Measurements from ENCODE around the gene ELAVL1. TPM values are rescaled to one million over a fixed set of nuclear protein-coding genes. Genes with fewer than 3 reads are reported as not detected.

Gene ELAVL1
- total and polyA plus RNA-seq, 9 of the 15 experiments (the other 6 are each of a cell fraction or from before 2014, with no cell fraction given) = 4.3 to 172 (median 69.2) TPM

DNA sequence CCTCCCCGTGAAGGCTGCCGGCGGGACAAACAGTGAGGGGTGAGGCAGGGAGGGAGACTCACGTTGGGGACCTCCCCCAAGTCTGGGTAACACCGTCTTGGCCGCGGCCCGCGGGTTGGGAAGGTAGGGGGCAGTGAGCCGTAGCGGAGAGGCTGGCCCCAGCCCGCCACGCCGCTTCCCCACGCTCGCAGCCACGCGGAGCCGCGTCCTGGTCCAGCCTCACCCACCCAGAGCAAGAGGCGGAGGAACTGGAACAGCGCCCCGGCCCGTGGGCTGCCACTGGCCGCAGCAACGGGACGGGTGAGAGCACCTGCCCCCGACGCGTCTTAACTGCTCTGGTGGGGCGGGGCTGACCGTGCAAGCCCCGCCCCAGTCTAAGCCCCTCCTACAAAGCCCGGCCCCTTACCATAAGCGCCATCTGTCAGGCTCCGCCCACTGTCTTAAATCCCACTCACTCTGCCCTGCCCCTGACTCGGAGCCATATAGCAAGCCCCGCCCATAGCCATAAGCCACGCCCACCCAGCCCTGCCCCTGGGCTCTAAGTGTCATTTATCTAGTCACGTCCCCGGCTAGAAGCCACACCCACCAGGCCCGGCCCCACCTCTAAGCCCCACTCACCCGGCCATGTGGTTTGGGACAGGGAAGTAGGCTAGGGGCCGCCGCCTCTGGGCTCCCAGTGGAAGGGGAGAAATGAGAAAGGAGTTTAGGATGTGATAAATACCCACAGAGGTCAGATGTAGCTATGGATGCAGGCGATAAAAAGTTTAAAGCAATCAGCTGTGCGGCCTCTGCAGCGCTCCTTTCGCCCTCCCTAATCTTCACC is 45.0 kb upstream of the ELAVL1 start (continued):
- TF ChIP-seq NCOA4 (IDR thresholded peaks at IDR 0.05; ENCODE audit: partially characterized antibody) = no peak
- no peak for TF ChIP-seq ZNF212 (CRISPR knock-in tag; IDR thresholded peaks at IDR 0.05)
- TF ChIP-seq, protein P1, sequence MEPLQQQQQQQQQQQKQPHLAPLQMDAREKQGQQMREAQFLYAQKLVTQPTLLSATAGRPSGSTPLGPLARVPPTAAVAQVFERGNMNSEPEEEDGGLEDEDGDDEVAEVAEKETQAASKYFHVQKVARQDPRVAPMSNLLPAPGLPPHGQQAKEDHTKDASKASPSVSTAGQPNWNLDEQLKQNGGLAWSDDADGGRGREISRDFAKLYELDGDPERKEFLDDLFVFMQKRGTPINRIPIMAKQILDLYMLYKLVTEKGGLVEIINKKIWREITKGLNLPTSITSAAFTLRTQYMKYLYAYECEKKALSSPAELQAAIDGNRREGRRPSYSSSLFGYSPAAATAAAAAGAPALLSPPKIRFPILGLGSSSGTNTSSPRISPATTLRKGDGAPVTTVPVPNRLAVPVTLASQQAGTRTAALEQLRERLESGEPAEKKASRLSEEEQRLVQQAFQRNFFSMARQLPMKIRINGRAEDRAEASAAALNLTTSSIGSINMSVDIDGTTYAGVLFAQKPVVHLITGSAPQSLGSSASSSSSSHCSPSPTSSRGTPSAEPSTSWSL (CRISPR knock-in tag; IDR thresholded peaks at IDR 0.05; ENCODE audit: borderline replicate concordance) = no peak
- no peak for TF ChIP-seq U2AF2 (optimal IDR thresholded peaks at IDR 0.05; ENCODE audit: low read depth, low read length)
- TF ChIP-seq PYGO2 (tag; IDR thresholded peaks at IDR 0.05) = no peak
- TF ChIP-seq PKNOX1 (IDR thresholded peaks at IDR 0.05) = peak; percentile 98
- no peak for TF ChIP-seq STAT6 (CRISPR knock-in tag; IDR thresholded peaks at IDR 0.05)
- TF ChIP-seq TCFL5 (CRISPR knock-in tag; conservative IDR thresholded peaks at IDR 0.05) = no peak
- no peak for TF ChIP-seq ZNF77 (CRISPR knock-in tag; IDR thresholded peaks at IDR 0.05)
- no peak for TF ChIP-seq JUN (IDR thresholded peaks at IDR 0.05; ENCODE audit: borderline replicate concordance, low read depth, low read length)
- no peak for TF ChIP-seq JUN (CRISPR knock-in tag; IDR thresholded peaks at IDR 0.05; ENCODE audit: borderline replicate concordance)
- TF ChIP-seq ZNF445 (CRISPR knock-in tag; IDR thresholded peaks at IDR 0.05; ENCODE audit: low read depth) = no peak
- no peak for TF ChIP-seq NFYB (IDR thresholded peaks at IDR 0.05; ENCODE audit: extremely low read depth, insufficient read length)
- TF ChIP-seq HIVEP1 (CRISPR knock-in tag; IDR thresholded peaks at IDR 0.05) = no peak
- no peak for TF ChIP-seq ZNF143 (CRISPR knock-in tag; IDR thresholded peaks at IDR 0.05)
- TF ChIP-seq PHF21A (IDR thresholded peaks at IDR 0.05; ENCODE audit: borderline replicate concordance, low read depth) = no peak
- TF ChIP-seq, protein P2, sequence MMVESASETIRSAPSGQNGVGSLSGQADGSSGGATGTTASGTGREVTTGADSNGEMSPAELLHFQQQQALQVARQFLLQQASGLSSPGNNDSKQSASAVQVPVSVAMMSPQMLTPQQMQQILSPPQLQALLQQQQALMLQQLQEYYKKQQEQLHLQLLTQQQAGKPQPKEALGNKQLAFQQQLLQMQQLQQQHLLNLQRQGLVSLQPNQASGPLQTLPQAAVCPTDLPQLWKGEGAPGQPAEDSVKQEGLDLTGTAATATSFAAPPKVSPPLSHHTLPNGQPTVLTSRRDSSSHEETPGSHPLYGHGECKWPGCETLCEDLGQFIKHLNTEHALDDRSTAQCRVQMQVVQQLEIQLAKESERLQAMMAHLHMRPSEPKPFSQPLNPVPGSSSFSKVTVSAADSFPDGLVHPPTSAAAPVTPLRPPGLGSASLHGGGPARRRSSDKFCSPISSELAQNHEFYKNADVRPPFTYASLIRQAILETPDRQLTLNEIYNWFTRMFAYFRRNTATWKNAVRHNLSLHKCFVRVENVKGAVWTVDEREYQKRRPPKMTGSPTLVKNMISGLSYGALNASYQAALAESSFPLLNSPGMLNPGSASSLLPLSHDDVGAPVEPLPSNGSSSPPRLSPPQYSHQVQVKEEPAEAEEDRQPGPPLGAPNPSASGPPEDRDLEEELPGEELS (CRISPR knock-in tag; IDR thresholded peaks at IDR 0.05; ENCODE audit: borderline replicate concordance) = no peak
- TF ChIP-seq ZNF232 (CRISPR knock-in tag; IDR thresholded peaks at IDR 0.05) = no peak
- peak; percentile 97 for TF ChIP-seq MEIS2 (IDR thresholded peaks at IDR 0.05; ENCODE audit: partially characterized antibody)
